ENCODE measurements around the gene DBF4B. TPM values are rescaled to one million over a fixed set of nuclear protein-coding genes. Genes with fewer than 3 reads are reported as not detected.

Gene DBF4B
- total and polyA plus RNA-seq, 7 donors, result 0.60 to 7.8 (median 4.6) TPM

- WGBS, 2 donors, result 5 to 7% methylated on average over 60 of the region's 60 CpGs
- peak overlapping the region; percentile 26 to 53 (median 44) for H3K4me3 ChIP-seq
- no peaks in the 10 kb centered on the region for H3K36me3 ChIP-seq
- TF ChIP-seq POLR2AphosphoS5 (IDR thresholded peaks at IDR 0.05) (no peak), POLR2A (IDR thresholded peaks at IDR 0.05) (no peak), CTCF (IDR thresholded peaks at IDR 0.05) (no peak), EP300 (IDR thresholded peaks at IDR 0.05) (no peak)
- DNase-seq, result no peak
- peaks cover 0 to 16% (median 14%) of the 10 kb centered on the region in 4 donors for H3K4me1 ChIP-seq
- H3K27me3 ChIP-seq, result peaks cover 14 to 52% (median 34%) of the 10 kb centered on the region in 3 donors
- intact Hi-C loops (cut with DNase I), result no loop called here
- H3K9me3 ChIP-seq, result no peaks in the 10 kb centered on the region
- no peak overlapping the region for H3K27ac ChIP-seq
Measured at GRCh38 chr17:44759086-44759915, 50.8 kb downstream of the DBF4B start.

DNA sequence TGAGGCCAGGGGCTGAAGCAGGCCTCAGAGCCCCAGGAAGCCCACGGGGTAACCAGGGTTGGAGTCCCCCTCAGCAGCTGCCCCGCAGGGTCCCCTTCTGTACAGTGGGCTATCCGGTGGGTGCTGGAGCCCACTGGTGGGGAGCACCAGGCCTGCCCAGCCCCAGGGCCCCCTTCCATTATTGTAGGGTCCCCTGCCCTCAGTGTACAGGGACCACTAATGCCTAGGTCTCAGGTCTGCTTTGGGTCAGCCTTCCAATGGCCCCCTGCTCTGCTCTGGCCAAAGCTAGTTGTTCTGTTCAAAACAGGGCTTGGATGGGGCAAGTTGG, 51.4 kb downstream of the DBF4B start:
- no peak overlapping the region for H3K27ac ChIP-seq
- H3K27me3 ChIP-seq, result peaks cover 14 to 52% (median 34%) of the 10 kb centered on the region in 3 donors
- H3K4me1 ChIP-seq, result peaks cover 0 to 16% (median 14%) of the 10 kb centered on the region in 4 donors
- DNase-seq, result no peak
- H3K9me3 ChIP-seq, result no peaks in the 10 kb centered on the region
- WGBS, 2 donors, result 59 to 62% methylated on average over 3 of the region's 3 CpGs
- TF ChIP-seq EP300 (IDR thresholded peaks at IDR 0.05) (no peak), POLR2AphosphoS5 (IDR thresholded peaks at IDR 0.05) (no peak), CTCF (IDR thresholded peaks at IDR 0.05) (no peak), POLR2A (IDR thresholded peaks at IDR 0.05) (no peak)
- no peaks in the 10 kb centered on the region for H3K36me3 ChIP-seq
- intact Hi-C loops (cut with DNase I), result no loop called here
- no peak overlapping the region for H3K4me3 ChIP-seq

DNA sequence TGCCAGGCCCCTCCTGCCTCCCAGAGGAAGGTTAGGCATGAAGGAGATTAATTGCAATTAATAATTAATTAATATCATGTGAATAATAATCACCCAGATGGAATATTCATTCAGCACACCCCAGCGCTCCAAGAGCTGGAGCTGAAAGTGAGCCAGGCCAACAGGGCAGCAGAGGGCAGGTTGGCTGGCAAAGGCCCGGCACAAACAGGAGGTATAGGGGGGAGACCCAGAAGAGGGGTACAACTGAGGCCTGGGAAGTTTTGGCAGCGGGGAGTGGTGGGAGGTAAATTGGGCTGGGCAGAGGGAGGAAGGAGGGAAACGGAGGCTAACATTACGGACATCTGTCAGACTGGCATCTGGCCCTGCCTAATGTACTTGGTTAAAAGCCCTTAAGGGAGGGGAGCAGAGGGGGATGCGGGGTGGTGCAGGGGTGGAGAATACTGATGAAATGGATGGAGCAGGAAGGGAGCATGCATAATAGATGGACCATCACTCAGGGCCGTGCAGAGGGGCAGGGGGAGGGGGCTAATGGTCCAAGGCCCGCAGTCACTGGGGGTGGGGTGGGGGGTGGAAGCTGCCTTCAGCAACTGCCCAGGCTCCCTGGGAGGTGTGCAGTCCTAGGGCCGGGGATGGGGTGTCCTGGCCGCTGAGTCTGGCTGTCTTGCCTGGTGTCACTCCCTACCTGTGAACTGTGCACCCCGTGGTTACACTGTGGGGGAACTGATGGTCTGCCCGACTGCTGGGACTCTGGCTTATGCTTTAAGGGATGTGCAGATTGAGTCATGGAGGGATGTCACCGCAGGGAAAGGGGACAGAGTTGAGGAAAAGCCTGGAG, 52.2 kb downstream of the DBF4B start:
- intact Hi-C loops (cut with DNase I), result no loop called here
- Histone ChIP-seq H3K4me3 (no peak overlapping the region), H3K36me3 (no peaks in the 10 kb centered on the region), H3K27ac (no peak overlapping the region), H3K4me1 (peaks cover 0 to 16% (median 14%) of the 10 kb centered on the region in 4 donors), H3K9me3 (no peaks in the 10 kb centered on the region), H3K27me3 (peaks cover 14 to 52% (median 34%) of the 10 kb centered on the region in 3 donors)
- WGBS, 2 donors, result 63 to 81% methylated on average over 13 of the region's 13 CpGs
- no peak for DNase-seq
- no peak for TF ChIP-seq POLR2AphosphoS5 (IDR thresholded peaks at IDR 0.05)
- no peak for TF ChIP-seq CTCF (IDR thresholded peaks at IDR 0.05)
- TF ChIP-seq EP300 (IDR thresholded peaks at IDR 0.05), result no peak
- no peak for TF ChIP-seq POLR2A (IDR thresholded peaks at IDR 0.05)

- TF ChIP-seq EP300 (IDR thresholded peaks at IDR 0.05) (no peak), POLR2AphosphoS5 (IDR thresholded peaks at IDR 0.05) (no peak), POLR2A (IDR thresholded peaks at IDR 0.05) (no peak), CTCF (IDR thresholded peaks at IDR 0.05) (no peak)
- no peak overlapping the region for H3K4me3 ChIP-seq
- no peak overlapping the region for H3K27ac ChIP-seq
- intact Hi-C loops (cut with DNase I), result no loop called here
- DNase-seq, result no peak
- H3K4me1 ChIP-seq, result peaks cover 0 to 16% (median 14%) of the 10 kb centered on the region in 4 donors
- H3K9me3 ChIP-seq, result no peaks in the 10 kb centered on the region
- WGBS, 2 donors, result 72 to 82% methylated on average over 17 of the region's 17 CpGs
- no peaks in the 10 kb centered on the region for H3K36me3 ChIP-seq
- H3K27me3 ChIP-seq, result peaks cover 14 to 52% (median 34%) of the 10 kb centered on the region in 3 donors
Measured at GRCh38 chr17:44761932-44762810, 53.7 kb downstream of the DBF4B start.

All from sigmoid colon (tissue), 7 donors.